PC-9 (cell line): ENCODE measurements around the gene OSBPL10.

Source experiments
- CTCF ChIP-seq: fragments of 200-600 bp; sonication (generic); conservative IDR thresholded peaks from 2 replicates; pipeline ENCODE4 v1.6.1; 2017; ENCODE audit warnings: mixed run types, antibody characterized with exemption, mild to moderate bottlenecking, moderate library complexity
- EZH2 ChIP-seq: fragments of 200-600 bp; sonication (generic); IDR thresholded peaks from 2 replicates; pipeline ENCODE4 v1.8.0; 2017; ENCODE audit warnings: antibody characterized with exemption, low read depth

- no peak for TF ChIP-seq CTCF
- TF ChIP-seq EZH2, result no peak
Measured at GRCh38 chr3:31836131-31837075, 144.7 kb downstream of the OSBPL10 start.
